ENCODE results near the gene CCDC102B. TPM values are rescaled to one million over a fixed set of nuclear protein-coding genes. Genes with fewer than 3 reads are reported as not detected.
"Not testable (repeated sequence)": the region's sequence is repeated elsewhere in the genome, so short reads cannot be mapped to it uniquely, and the experiment has no call there.

CCDC102B gene
- total RNA-seq, 6 experiments from 2014 or later, result 1.2 to 3.5 (median 2.5) TPM

DNA sequence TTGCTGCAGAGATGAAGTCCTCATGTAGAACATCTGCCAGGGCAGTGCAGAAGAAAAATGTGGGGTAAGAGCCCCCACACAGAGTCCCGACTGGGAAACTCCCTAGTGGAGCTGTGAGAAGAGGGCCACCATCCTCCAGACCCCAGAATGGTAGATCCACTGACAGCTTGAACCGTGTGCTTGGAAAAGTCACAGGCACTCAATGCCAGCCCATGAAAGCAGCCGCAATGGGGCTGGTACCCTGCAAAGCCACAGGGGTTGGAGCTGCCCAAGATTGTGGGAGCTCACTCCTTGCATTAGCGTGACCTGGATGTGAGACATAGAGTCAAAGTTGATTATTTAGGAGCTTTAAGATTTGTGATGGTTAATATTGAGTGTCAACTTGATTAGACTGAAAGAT is 197.8 kb downstream of the CCDC102B start:
- Mint-ChIP-seq H3K27me3 (ENCODE audit: insufficient read depth) (0 out of 2 replicates have a peak, but pooled peaks cover 4% of the 10 kb centered on the region), H3K36me3 (ENCODE audit: low read depth) (no peaks in the 10 kb centered on the region), H3K4me3 (no peak overlapping the region), H3K27ac (no peak overlapping the region), H3K9me3 (peaks cover 15% of the 10 kb centered on the region; the same call in 1 of the 2 replicates), H3K4me1 (ENCODE audit: low read depth) (no peaks in the 10 kb centered on the region)
- no peak for DNase-seq
- TF ChIP-seq, protein P1, sequence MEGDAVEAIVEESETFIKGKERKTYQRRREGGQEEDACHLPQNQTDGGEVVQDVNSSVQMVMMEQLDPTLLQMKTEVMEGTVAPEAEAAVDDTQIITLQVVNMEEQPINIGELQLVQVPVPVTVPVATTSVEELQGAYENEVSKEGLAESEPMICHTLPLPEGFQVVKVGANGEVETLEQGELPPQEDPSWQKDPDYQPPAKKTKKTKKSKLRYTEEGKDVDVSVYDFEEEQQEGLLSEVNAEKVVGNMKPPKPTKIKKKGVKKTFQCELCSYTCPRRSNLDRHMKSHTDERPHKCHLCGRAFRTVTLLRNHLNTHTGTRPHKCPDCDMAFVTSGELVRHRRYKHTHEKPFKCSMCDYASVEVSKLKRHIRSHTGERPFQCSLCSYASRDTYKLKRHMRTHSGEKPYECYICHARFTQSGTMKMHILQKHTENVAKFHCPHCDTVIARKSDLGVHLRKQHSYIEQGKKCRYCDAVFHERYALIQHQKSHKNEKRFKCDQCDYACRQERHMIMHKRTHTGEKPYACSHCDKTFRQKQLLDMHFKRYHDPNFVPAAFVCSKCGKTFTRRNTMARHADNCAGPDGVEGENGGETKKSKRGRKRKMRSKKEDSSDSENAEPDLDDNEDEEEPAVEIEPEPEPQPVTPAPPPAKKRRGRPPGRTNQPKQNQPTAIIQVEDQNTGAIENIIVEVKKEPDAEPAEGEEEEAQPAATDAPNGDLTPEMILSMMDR (IDR thresholded peaks at IDR 0.05), result no peak

DNA sequence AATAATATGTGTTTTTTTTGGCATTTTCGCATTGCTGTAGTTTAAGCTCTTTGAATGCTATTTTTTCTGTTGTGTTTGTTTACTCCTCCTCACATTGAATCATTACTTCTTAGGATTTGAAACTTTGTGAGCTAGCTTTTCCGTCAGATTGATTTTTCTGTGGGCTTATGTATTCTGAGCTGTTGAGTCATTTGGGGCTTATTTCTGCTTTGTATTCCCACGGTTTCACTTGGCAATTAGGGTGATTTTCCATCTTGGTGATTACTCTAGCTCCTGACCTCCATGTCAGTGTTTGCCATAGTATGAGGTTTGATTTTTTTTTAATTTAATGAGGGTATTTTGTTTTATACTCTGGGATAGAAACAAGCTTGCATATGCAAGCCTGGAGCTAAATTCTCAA is 200.0 kb downstream of the CCDC102B start:
- no peak overlapping the region for H3K27ac Mint-ChIP-seq
- H3K4me1 Mint-ChIP-seq (ENCODE audit: low read depth), result no peaks in the 10 kb centered on the region
- TF ChIP-seq, protein P1 (IDR thresholded peaks at IDR 0.05), result no peak
- H3K9me3 Mint-ChIP-seq, result peaks cover 11% of the 10 kb centered on the region; the same call in 1 of the 2 replicates
- no peaks in the 10 kb centered on the region for H3K36me3 Mint-ChIP-seq (ENCODE audit: low read depth)
- DNase-seq, result no peak
- H3K4me3 Mint-ChIP-seq, result no peak overlapping the region
- peaks cover 6% of the 10 kb centered on the region; the same call in 1 of the 2 replicates for H3K27me3 Mint-ChIP-seq (ENCODE audit: insufficient read depth)

DNA sequence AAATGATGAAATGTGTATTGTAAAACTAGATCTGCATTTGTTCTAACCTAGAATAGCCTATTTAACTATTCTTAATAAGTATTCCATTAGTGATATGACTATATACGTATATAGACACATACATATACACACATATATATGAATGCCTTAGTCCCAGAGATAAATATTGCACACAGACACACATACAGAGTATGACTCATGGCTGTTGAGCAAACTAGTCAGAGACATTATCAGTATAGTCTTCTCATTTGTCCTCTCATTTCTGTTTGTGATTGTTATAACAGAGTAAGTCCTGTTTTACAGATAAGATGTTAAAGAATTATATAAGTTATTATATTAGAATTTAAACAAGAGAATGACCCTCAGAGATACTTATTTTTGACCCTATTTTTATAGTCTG is 202.5 kb downstream of the CCDC102B start:
- H3K4me3 Mint-ChIP-seq, result no peak overlapping the region
- no peak overlapping the region for H3K27ac Mint-ChIP-seq
- no peaks in the 10 kb centered on the region for H3K4me1 Mint-ChIP-seq (ENCODE audit: low read depth)
- H3K27me3 Mint-ChIP-seq (ENCODE audit: insufficient read depth), result peaks cover 3% of the 10 kb centered on the region; the same call in 1 of the 2 replicates
- TF ChIP-seq, protein P1 (IDR thresholded peaks at IDR 0.05), result no peak
- no peak for DNase-seq
- H3K9me3 Mint-ChIP-seq, result peaks cover 11% of the 10 kb centered on the region; the same call in 1 of the 2 replicates
- no peaks in the 10 kb centered on the region for H3K36me3 Mint-ChIP-seq (ENCODE audit: low read depth)

DNA sequence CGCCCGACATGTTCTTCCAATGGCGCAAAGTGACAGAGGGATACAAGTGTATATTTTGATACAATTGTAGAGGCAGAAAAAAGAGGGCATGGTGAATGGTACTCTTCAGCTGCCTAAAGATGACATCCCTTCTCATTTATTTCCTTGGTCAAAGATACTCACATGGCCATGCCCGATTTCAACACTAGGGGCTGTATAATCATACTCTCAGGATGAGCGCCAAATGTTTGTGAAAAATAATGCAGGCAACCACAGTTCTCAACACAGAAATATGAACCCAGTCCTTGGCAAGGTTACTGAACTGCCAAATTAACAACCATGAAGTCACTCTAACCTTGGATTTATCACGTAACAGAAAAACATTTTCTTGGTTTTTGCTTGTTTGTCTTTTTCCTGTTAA is 204.4 kb downstream of the CCDC102B start:
- H3K4me1 Mint-ChIP-seq (ENCODE audit: low read depth), result no peaks in the 10 kb centered on the region
- peaks cover 3% of the 10 kb centered on the region; the same call in 1 of the 2 replicates for H3K27me3 Mint-ChIP-seq (ENCODE audit: insufficient read depth)
- peak overlapping the region; percentile 56; the same call in 1 of the 2 replicates for H3K4me3 Mint-ChIP-seq
- DNase-seq, result no peak
- H3K9me3 Mint-ChIP-seq, result peaks cover 7% of the 10 kb centered on the region; the same call in 1 of the 2 replicates
- TF ChIP-seq, protein P1 (IDR thresholded peaks at IDR 0.05), result peak; percentile 52
- H3K36me3 Mint-ChIP-seq (ENCODE audit: low read depth), result no peaks in the 10 kb centered on the region
- no peak overlapping the region for H3K27ac Mint-ChIP-seq

DNA sequence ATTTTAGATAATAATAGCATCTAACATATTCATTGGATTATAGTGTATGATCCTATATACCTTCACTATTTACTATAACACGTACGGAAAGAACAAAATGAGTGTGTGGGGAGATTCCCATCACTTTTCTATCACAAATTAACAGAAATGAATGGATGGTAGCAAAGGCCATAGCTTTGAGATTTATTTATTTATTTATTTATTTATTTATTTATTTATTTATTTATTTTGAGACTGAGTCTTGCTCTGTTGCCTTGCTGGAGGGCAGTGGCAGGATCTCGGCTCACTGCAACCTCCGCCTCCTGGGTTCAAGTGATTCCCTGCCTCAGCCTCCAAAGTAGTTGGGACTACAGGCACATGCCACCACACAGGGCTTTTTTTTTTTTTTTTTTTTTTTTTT is 208.3 kb downstream of the CCDC102B start:
- not testable (repeated sequence) for H3K27me3 Mint-ChIP-seq (ENCODE audit: insufficient read depth); DNase-seq; H3K27ac Mint-ChIP-seq; H3K4me1 Mint-ChIP-seq (ENCODE audit: low read depth); H3K36me3 Mint-ChIP-seq (ENCODE audit: low read depth); H3K9me3 Mint-ChIP-seq; H3K4me3 Mint-ChIP-seq

DNA sequence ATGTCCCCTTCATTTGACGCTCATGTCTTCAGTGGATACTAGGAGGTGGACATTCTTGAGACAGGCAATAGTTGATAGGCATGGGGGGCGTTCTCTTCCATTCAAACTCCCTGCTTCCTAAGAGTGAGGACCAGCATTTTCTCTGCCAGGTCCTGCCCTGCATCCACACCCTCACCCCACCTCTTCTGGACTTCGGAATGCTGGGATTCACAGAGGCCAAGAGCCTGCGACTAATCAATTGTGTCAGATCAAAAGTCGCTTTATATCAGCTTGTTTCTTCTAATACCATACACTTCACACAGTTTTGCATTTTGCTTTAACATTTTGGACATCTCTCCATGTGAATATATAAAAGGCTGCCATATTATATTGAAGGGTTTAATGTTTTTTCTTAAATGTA is 210.7 kb downstream of the CCDC102B start:
- Mint-ChIP-seq H3K27ac (no peak overlapping the region), H3K4me1 (ENCODE audit: low read depth) (no peaks in the 10 kb centered on the region), H3K27me3 (ENCODE audit: insufficient read depth) (no peaks in the 10 kb centered on the region), H3K9me3 (no peaks in the 10 kb centered on the region; the same call in 1 of the 2 replicates), H3K4me3 (no peak overlapping the region), H3K36me3 (ENCODE audit: low read depth) (no peaks in the 10 kb centered on the region)
- TF ChIP-seq, protein P1 (IDR thresholded peaks at IDR 0.05), result no peak
- no peak for DNase-seq
